Activated T-cell treated with anti-CD3 and anti-CD28 coated beads, Interleukin-2, amount 50 U/mL, for 72 hours (primary cell): ENCODE data around the gene NKTR. TPM values are rescaled to one million over a fixed set of nuclear protein-coding genes. Genes with fewer than 3 reads are reported as not detected.
A peak's percentile ranks its signal among the peaks of the same experiment; 100 is the strongest.

Experiments used
- ATAC-seq, 2 donors: fragments of 150-1000 bp; cut with Tn5 transposase; replicated peaks in 1 of 2; 2 replicates each; pipeline ENCODE4 v1.10.0; 2021; ENCODE audit warnings: moderate library complexity in 2 of 2, mild to moderate bottlenecking in 1 of 2
- DNase-seq, 2 donors: peaks; one replicate each; pipeline ENCODE4 v3.0.0; 2021 to 2022; ENCODE audit warnings: mixed read lengths in 1 of 2
- H3K27ac Mint-ChIP-seq: one replicate; pipeline ENCODE4 v1.8.0; 2022; ENCODE audit warnings: mild to moderate bottlenecking, moderate library complexity, mixed read lengths
- H3K27me3 Mint-ChIP-seq: one replicate; pipeline ENCODE4 v1.8.0; 2022; ENCODE audit warnings: low read depth, mixed read lengths
- H3K36me3 Mint-ChIP-seq, 2 donors: one replicate each; pipeline ENCODE4 v1.8.0; 2022; ENCODE audit warnings: mixed read lengths in 2 of 2, mild to moderate bottlenecking in 1 of 2; ENCODE audit not compliant: insufficient read depth in 2 of 2
- H3K4me1 Mint-ChIP-seq: one replicate; pipeline ENCODE4 v1.8.0; 2022; ENCODE audit warnings: low read depth, mixed read lengths
- H3K4me3 Mint-ChIP-seq, 2 donors: one replicate each; pipeline ENCODE4 v1.8.0; 2022; ENCODE audit warnings: mild to moderate bottlenecking in 2 of 2, mixed read lengths in 2 of 2, moderate library complexity in 2 of 2
- H3K9me3 Mint-ChIP-seq, 2 donors: one replicate each; pipeline ENCODE4 v1.8.0; 2022; ENCODE audit warnings: mixed read lengths in 2 of 2
- total RNA-seq, 2 donors: library from RNA; stranded (reverse); gene quantifications; one replicate each; pipeline ENCODE4 v1.2.3, GENCODE V29; 2022

The NKTR gene
- total RNA-seq, 2 donors from 2014 or later: 109 to 111 TPM

GRCh38 chr3:42602961-42603360 is 2.5 kb downstream of the NKTR start:
- no peak for DNase-seq
- peak overlapping the region in 1 of 2 donors; percentile 91 for H3K4me3 Mint-ChIP-seq
- H3K36me3 Mint-ChIP-seq: peaks cover 14 to 21% of the 10 kb centered on the region in 2 donors
- ATAC-seq: no peak
- peaks cover 58% of the 10 kb centered on the region for H3K4me1 Mint-ChIP-seq
- no peaks in the 10 kb centered on the region for H3K27me3 Mint-ChIP-seq
- peaks cover 0 to 2% of the 10 kb centered on the region in 2 donors for H3K9me3 Mint-ChIP-seq
- peak overlapping the region; percentile 42 for H3K27ac Mint-ChIP-seq

DNA sequence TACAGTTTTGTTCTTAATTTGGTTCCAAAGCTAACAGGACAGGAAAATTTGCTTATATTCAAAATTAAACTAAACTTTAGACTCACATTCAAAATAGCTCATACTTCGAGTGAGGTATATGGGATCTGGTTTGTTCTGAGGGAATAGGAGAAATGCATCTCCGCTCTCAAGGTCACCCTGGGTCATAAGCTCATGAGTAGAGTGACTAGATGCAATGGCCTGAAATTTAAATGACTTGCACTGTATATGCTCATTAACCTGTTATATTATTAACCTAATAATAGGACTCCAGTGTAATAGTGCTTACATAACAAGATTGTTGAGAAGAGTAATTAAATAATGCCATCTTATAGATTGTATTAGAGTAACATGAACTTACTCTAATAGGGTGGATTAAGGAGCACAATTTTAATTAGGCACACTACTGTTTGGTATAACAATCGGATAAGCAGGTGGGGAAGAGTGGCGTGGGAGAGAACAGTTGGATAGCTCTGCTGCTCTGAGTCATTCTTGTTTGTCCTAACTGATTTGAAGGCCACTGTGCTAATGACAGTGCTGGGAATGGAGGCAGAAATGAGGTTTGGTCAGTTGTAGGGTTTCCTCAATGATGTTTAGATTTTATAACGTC is 5.2 kb downstream of the NKTR start:
- no peak overlapping the region for H3K27ac Mint-ChIP-seq
- peaks cover 67% of the 10 kb centered on the region for H3K4me1 Mint-ChIP-seq

GRCh38 chr3:42608581-42608980 is 8.1 kb downstream of the NKTR start:
- no peaks in the 10 kb centered on the region for H3K27me3 Mint-ChIP-seq
- ATAC-seq (no peak), DNase-seq (no peak)
- H3K27ac Mint-ChIP-seq: peak overlapping the region; percentile 88
- no peak overlapping the region for H3K4me3 Mint-ChIP-seq
- H3K4me1 Mint-ChIP-seq: peaks cover 71% of the 10 kb centered on the region
- peaks cover 8 to 32% of the 10 kb centered on the region in 2 donors for H3K36me3 Mint-ChIP-seq
- no peaks in the 10 kb centered on the region for H3K9me3 Mint-ChIP-seq

More for the DNA sequence above, 5.2 kb downstream of the NKTR start:
- no peak overlapping the region for H3K4me3 Mint-ChIP-seq
- DNase-seq: no peak
- peaks cover 8 to 27% of the 10 kb centered on the region in 2 donors for H3K36me3 Mint-ChIP-seq
- ATAC-seq: no peak
- H3K27me3 Mint-ChIP-seq: no peaks in the 10 kb centered on the region
- H3K9me3 Mint-ChIP-seq: no peaks in the 10 kb centered on the region

DNA sequence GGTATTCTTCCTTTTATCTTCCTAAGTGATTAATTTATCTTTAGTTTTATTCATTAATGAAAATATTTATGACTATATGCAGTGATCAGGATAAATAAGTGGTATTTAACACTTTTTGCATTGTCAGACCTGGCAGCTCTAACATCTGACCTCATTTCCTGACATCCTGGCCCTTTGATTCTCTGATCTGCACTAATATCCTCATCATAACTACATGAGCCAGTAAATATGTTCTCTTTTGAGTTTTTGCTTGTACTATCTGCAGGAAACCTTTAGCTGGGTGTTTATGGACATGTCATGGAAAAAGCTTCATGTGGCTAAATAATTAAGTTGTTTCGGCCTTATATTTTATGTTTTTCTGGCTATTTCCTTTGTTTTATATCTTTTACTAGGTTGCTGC is 10.5 kb downstream of the NKTR start:
- Mint-ChIP-seq H3K36me3 (peaks cover 6 to 21% of the 10 kb centered on the region in 2 donors), H3K4me3 (peak overlapping the region in 1 of 2 donors; percentile 59), H3K9me3 (no peaks in the 10 kb centered on the region), H3K4me1 (peaks cover 63% of the 10 kb centered on the region), H3K27ac (peak overlapping the region; percentile 91), H3K27me3 (no peaks in the 10 kb centered on the region)
- no peak for ATAC-seq
- DNase-seq: no peak

DNA sequence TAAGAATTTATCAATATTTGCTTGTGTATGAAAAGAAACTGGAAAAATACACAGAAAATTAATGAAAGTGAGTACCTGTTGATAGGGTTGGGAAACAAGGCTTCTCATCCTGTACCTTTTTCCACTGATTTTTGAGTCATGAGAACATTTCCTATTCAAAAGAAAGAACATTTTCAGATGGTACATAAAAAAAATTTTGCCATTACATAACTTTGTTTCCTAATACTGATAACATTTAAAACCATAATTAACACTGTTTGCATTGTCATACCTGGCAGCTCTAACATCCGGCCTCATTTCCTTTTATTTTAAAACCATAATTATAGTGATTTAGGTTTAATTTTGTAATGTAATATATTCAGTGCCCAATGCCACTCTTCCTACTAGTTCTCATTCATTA is 11.7 kb downstream of the NKTR start:
- H3K9me3 Mint-ChIP-seq: no peaks in the 10 kb centered on the region
- ATAC-seq: no peak
- no peak for DNase-seq
- H3K27ac Mint-ChIP-seq: no peak overlapping the region
- peaks cover 68% of the 10 kb centered on the region for H3K4me1 Mint-ChIP-seq
- no peaks in the 10 kb centered on the region for H3K27me3 Mint-ChIP-seq
- no peak overlapping the region for H3K4me3 Mint-ChIP-seq
- H3K36me3 Mint-ChIP-seq: peaks cover 6 to 17% of the 10 kb centered on the region in 2 donors

- Mint-ChIP-seq H3K9me3 (no peaks in the 10 kb centered on the region), H3K4me1 (peaks cover 68% of the 10 kb centered on the region), H3K36me3 (peaks cover 4 to 18% of the 10 kb centered on the region in 2 donors), H3K4me3 (no peak overlapping the region), H3K27ac (no peak overlapping the region), H3K27me3 (no peaks in the 10 kb centered on the region)
- DNase-seq (no peak), ATAC-seq (no peak)
These were observed 12.4 kb downstream of the NKTR start for GRCh38 chr3:42612928-42613327.

DNA sequence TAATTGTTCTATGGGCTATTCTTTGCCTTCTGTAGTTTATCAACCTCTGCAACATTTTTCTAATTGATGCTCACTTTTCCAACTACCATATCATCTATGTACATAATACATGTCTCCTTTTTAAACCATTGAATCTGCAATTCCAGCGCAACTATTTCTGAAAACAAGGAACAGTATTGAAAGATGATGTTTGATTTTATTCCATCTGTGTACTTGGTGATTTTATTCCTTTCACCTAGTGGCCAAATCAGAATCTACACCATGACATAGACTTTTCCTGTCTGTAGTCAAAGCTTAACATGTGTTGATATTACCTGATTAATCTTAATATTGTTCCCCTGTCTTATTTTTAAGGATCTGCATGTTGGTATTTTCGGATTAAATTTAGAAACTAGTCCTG is 13.0 kb downstream of the NKTR start:
- Mint-ChIP-seq H3K27me3 (no peaks in the 10 kb centered on the region), H3K36me3 (peaks cover 4 to 15% of the 10 kb centered on the region in 2 donors), H3K4me3 (peak overlapping the region in 1 of 2 donors; percentile 4), H3K27ac (peak overlapping the region; percentile 7), H3K9me3 (no peaks in the 10 kb centered on the region), H3K4me1 (peaks cover 68% of the 10 kb centered on the region)
- DNase-seq (no peak), ATAC-seq (no peak)

DNA sequence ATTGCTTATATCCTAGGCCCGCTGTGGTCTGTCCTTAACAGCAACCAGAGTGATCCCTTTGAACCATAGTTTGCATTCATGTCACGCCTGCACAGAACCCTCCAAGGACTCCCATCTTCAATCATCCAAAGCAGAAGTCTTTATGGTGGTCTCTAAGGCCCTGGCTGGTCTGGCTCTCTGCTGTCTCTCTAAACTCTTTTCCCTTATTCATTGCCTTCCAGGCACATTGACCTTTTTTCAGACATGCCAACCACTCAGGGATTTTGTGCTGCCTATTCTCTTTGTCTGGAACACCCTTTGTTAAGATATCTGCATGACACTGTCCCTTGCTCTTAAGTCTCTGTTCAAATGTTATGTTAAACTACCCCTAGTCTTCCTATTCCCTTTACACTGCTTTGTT is 31.1 kb downstream of the NKTR start:
- DNase-seq (no peak), ATAC-seq (no peak)
- Mint-ChIP-seq H3K9me3 (no peaks in the 10 kb centered on the region), H3K4me3 (no peak overlapping the region), H3K36me3 (peaks cover 6 to 11% of the 10 kb centered on the region in 2 donors), H3K27me3 (no peaks in the 10 kb centered on the region), H3K27ac (peak overlapping the region; percentile 6), H3K4me1 (peaks cover 23% of the 10 kb centered on the region)

- peaks cover 6 to 11% of the 10 kb centered on the region in 2 donors for H3K36me3 Mint-ChIP-seq
These were observed 31.7 kb downstream of the NKTR start for GRCh38 chr3:42632146-42632545.

DNA sequence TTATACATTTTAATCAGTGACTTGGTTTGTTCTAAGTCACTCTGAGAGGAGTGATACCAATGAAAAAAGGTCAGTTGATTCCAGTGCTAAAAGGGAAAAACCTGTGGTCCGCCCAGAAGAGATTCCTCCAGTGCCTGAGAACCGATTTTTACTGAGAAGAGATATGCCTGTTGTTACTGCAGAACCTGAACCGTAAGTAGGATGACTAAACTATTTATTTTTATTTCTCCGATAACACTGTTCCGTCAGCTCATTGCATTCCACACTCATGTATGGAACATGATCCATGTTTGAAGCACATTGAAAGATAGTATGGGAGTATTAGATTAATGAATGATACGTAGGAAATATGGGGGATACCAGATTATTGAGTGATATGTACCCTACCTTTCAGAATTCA is 33.1 kb downstream of the NKTR start:
- Mint-ChIP-seq H3K27me3 (no peaks in the 10 kb centered on the region), H3K4me3 (no peak overlapping the region), H3K4me1 (peaks cover 18% of the 10 kb centered on the region), H3K27ac (no peak overlapping the region), H3K36me3 (peaks cover 6 to 11% of the 10 kb centered on the region in 2 donors), H3K9me3 (no peaks in the 10 kb centered on the region)
- ATAC-seq (no peak), DNase-seq (no peak)

More at GRCh38 chr3:42632146-42632545, 31.7 kb downstream of the NKTR start:
- Mint-ChIP-seq H3K9me3 (no peaks in the 10 kb centered on the region), H3K4me1 (peaks cover 21% of the 10 kb centered on the region), H3K27ac (no peak overlapping the region), H3K4me3 (no peak overlapping the region), H3K27me3 (no peaks in the 10 kb centered on the region)
- DNase-seq (no peak), ATAC-seq (peak in 1 of 2 donors; percentile 28)

GRCh38 chr3:42635111-42635510 is 34.6 kb downstream of the NKTR start:
- ATAC-seq (peak; percentile 51 to 58), DNase-seq (no peak)
- Mint-ChIP-seq H3K4me3 (peak overlapping the region in 1 of 2 donors; percentile 2), H3K27me3 (no peaks in the 10 kb centered on the region), H3K27ac (no peak overlapping the region), H3K36me3 (peaks cover 6 to 11% of the 10 kb centered on the region in 2 donors), H3K9me3 (no peaks in the 10 kb centered on the region), H3K4me1 (peaks cover 18% of the 10 kb centered on the region)

- Mint-ChIP-seq H3K9me3 (no peaks in the 10 kb centered on the region), H3K27me3 (no peaks in the 10 kb centered on the region), H3K4me3 (no peak overlapping the region), H3K36me3 (peaks cover 9 to 17% of the 10 kb centered on the region in 2 donors), H3K27ac (no peak overlapping the region), H3K4me1 (peaks cover 21% of the 10 kb centered on the region)
- ATAC-seq (no peak), DNase-seq (no peak)
These were observed 36.5 kb downstream of the NKTR start for GRCh38 chr3:42637001-42637400.

- peaks cover 11 to 18% of the 10 kb centered on the region in 2 donors for H3K36me3 Mint-ChIP-seq
- ATAC-seq (peak; percentile 89 to 91), DNase-seq (peak; percentile 66 to 67)
- H3K9me3 Mint-ChIP-seq: no peaks in the 10 kb centered on the region
- H3K4me3 Mint-ChIP-seq: no peak overlapping the region
- H3K4me1 Mint-ChIP-seq: peaks cover 17% of the 10 kb centered on the region
- no peak overlapping the region for H3K27ac Mint-ChIP-seq
- H3K27me3 Mint-ChIP-seq: no peaks in the 10 kb centered on the region
These were observed 37.9 kb downstream of the NKTR start for GRCh38 chr3:42638339-42638842.

- ATAC-seq: no peak
These were observed 38.7 kb downstream of the NKTR start for GRCh38 chr3:42639192-42639591.

More at GRCh38 chr3:42639192-42639591, 38.7 kb downstream of the NKTR start:
- Mint-ChIP-seq H3K27ac (no peak overlapping the region), H3K4me3 (no peak overlapping the region), H3K36me3 (peaks cover 9 to 15% of the 10 kb centered on the region in 2 donors), H3K4me1 (peaks cover 17% of the 10 kb centered on the region), H3K9me3 (no peaks in the 10 kb centered on the region), H3K27me3 (no peaks in the 10 kb centered on the region)
- DNase-seq: no peak
